Fibroblast of lung (primary cell): Measurements from ENCODE around the gene PROX2. TPM values are rescaled to one million over a fixed set of nuclear protein-coding genes. Genes with fewer than 3 reads are reported as not detected.

Experiments
- DNase-seq, 2 donors: peaks; one replicate each; pipeline versions ENCODE4 v3.0.0 to v3.0.0-alpha.2; 2010; ENCODE audit warnings: low read depth in 2 of 2
- H2AFZ ChIP-seq: 2 replicates; pipeline ENCODE4 v1.5.1; 2012; ENCODE audit warnings: low read length, control low read depth, inconsistent platforms
- H3K27ac ChIP-seq: 2 replicates; pipeline ENCODE4 v1.5.1; 2011; ENCODE audit warnings: low read length, control low read depth; ENCODE audit not compliant: insufficient read depth
- H3K27me3 ChIP-seq: 2 replicates; pipeline ENCODE4 v1.5.1; 2011; ENCODE audit warnings: mild to moderate bottlenecking, low read length; ENCODE audit not compliant: control insufficient read depth, insufficient read depth
- H3K36me3 ChIP-seq: 2 replicates; pipeline ENCODE4 v1.5.1; 2011; ENCODE audit warnings: low read length; ENCODE audit not compliant: control insufficient read depth, insufficient read depth
- H3K4me1 ChIP-seq: 2 replicates; pipeline ENCODE4 v1.5.1; 2011; ENCODE audit warnings: low read length; ENCODE audit not compliant: control insufficient read depth, insufficient read depth; ENCODE audit errors: extremely low read depth
- H3K4me2 ChIP-seq: 2 replicates; pipeline ENCODE4 v1.5.1; 2011; ENCODE audit warnings: low read length, control low read depth; ENCODE audit not compliant: insufficient read depth; ENCODE audit errors: extremely low read depth
- H3K4me3 ChIP-seq, 4 experiments: fragments of 200-600 bp in 1 of 4; sonication (generic) in 1 of 4; replicated peaks in 1 of 4; 2 replicates each; pipeline ENCODE4 v1.5.1; 2011 to 2016; ENCODE audit warnings: low read length in 4 of 4, low read depth in 3 of 4, mild to moderate bottlenecking in 3 of 4, control low read depth in 2 of 4, inconsistent platforms in 1 of 4, mixed read lengths in 1 of 4; ENCODE audit not compliant: insufficient read depth in 1 of 4; ENCODE audit errors: control extremely low read depth in 1 of 4
- H3K79me2 ChIP-seq: 2 replicates; pipeline ENCODE4 v1.5.1; 2012; ENCODE audit warnings: mild to moderate bottlenecking, low read length, inconsistent platforms; ENCODE audit not compliant: control insufficient read depth, insufficient read depth
- H3K9ac ChIP-seq: 2 replicates; pipeline ENCODE4 v1.5.1; 2011; ENCODE audit warnings: mild to moderate bottlenecking, low read length, control low read depth; ENCODE audit not compliant: insufficient read depth
- H3K9me3 ChIP-seq: 2 replicates; pipeline ENCODE4 v1.5.1; 2012; ENCODE audit warnings: low read depth, low read length; ENCODE audit not compliant: control insufficient read depth, insufficient read depth
- H4K20me1 ChIP-seq: 2 replicates; pipeline ENCODE4 v1.5.1; 2011; ENCODE audit warnings: low read length; ENCODE audit not compliant: control insufficient read depth, insufficient read depth; ENCODE audit errors: extremely low read depth
- EZH2 ChIP-seq: IDR thresholded peaks from 2 replicates; pipeline ENCODE4 v1.5.1; 2012; ENCODE audit warnings: low read length, control low read depth, mild to moderate bottlenecking; ENCODE audit errors: missing control alignments
- polyA plus RNA-seq, 2 donors: library from polyadenylated mRNA; depleted of rRNA in 1 of 2; stranded (reverse) in 1 of 2; unstranded in 1 of 2; fragments of >200 nt; gene quantifications; 2 replicates each; pipeline ENCODE4 v1.2.1, GENCODE V29; 2011 to 2012; ENCODE audit warnings: missing spikeins in 1 of 2
- total RNA-seq: library from RNA; depleted of rRNA; stranded (reverse); fragments of >200 nt; gene quantifications from 2 replicates; pipeline ENCODE4 v1.2.1, GENCODE V29; 2014
- TF ChIP-seq, protein P1 (sequence below), 2 donors: IDR thresholded peaks in 1 of 2; conservative IDR thresholded peaks in 1 of 2; 1 replicate in 1 of 2; 2 replicates in 1 of 2; pipeline ENCODE4 v1.5.1; 2011 to 2012; ENCODE audit warnings: low read length in 2 of 2, control low read depth in 1 of 2, inconsistent platforms in 1 of 2, low read depth in 1 of 2, mild to moderate bottlenecking in 1 of 2

Gene PROX2
- total and polyA plus RNA-seq, 2 donors (not counting 1 experiment from before 2014, with no cell fraction given), result 0.01 TPM; not detected in 1

DNA sequence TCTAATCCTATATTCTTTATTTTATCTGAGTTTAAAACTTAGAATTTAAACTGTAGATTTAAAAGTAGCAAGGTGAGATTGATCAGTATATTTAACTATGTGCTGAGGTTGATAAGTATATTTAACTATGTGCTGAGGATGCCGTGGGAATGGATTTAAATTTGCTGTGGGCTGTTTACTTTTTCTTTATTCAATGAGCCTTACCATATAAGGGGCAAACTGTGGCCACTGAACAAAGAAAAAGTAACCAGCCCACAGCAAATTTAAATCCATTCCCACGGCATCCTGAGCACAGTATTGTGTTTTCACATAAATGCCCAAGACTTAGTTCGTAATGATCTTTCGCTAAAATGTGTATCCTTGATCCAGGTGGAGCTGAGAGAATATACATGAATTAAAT is 43.1 kb downstream of the PROX2 start:
- H3K27me3 ChIP-seq, result no peaks in the 10 kb centered on the region
- no peaks in the 10 kb centered on the region for H4K20me1 ChIP-seq
- H3K27ac ChIP-seq, result no peak overlapping the region
- H2AFZ ChIP-seq, result no peak overlapping the region
- DNase-seq, result no peak
- peaks cover 18% of the 10 kb centered on the region for H3K4me1 ChIP-seq
- no peaks in the 10 kb centered on the region for H3K79me2 ChIP-seq
- H3K36me3 ChIP-seq, result peaks cover 4% of the 10 kb centered on the region
- TF ChIP-seq EZH2, result no peak
- TF ChIP-seq, protein P1, sequence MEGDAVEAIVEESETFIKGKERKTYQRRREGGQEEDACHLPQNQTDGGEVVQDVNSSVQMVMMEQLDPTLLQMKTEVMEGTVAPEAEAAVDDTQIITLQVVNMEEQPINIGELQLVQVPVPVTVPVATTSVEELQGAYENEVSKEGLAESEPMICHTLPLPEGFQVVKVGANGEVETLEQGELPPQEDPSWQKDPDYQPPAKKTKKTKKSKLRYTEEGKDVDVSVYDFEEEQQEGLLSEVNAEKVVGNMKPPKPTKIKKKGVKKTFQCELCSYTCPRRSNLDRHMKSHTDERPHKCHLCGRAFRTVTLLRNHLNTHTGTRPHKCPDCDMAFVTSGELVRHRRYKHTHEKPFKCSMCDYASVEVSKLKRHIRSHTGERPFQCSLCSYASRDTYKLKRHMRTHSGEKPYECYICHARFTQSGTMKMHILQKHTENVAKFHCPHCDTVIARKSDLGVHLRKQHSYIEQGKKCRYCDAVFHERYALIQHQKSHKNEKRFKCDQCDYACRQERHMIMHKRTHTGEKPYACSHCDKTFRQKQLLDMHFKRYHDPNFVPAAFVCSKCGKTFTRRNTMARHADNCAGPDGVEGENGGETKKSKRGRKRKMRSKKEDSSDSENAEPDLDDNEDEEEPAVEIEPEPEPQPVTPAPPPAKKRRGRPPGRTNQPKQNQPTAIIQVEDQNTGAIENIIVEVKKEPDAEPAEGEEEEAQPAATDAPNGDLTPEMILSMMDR (conservative IDR thresholded peaks at IDR 0.05 in 1 of 2, IDR thresholded peaks at IDR 0.05 in 1 of 2; ENCODE audit: low read depth in 1 of 2, low read length in 2 of 2), result no peak
- H3K9me3 ChIP-seq, result no peaks in the 10 kb centered on the region
- no peak overlapping the region for H3K4me3 ChIP-seq
- H3K4me2 ChIP-seq, result no peak overlapping the region
- H3K9ac ChIP-seq, result no peak overlapping the region

GRCh38 chr14:74829251-74829650 is 46.7 kb downstream of the PROX2 start:
- H3K27me3 ChIP-seq, result no peaks in the 10 kb centered on the region
- H3K9me3 ChIP-seq, result no peaks in the 10 kb centered on the region
- peaks cover 5% of the 10 kb centered on the region for H3K4me1 ChIP-seq
- H3K4me2 ChIP-seq, result no peak overlapping the region
- DNase-seq, result no peak
- no peak overlapping the region for H2AFZ ChIP-seq
- no peak overlapping the region for H3K4me3 ChIP-seq
- no peak for TF ChIP-seq EZH2
- TF ChIP-seq, protein P1 (conservative IDR thresholded peaks at IDR 0.05 in 1 of 2, IDR thresholded peaks at IDR 0.05 in 1 of 2; ENCODE audit: low read depth in 1 of 2, low read length in 2 of 2), result no peak
- H3K9ac ChIP-seq, result no peak overlapping the region
- no peaks in the 10 kb centered on the region for H4K20me1 ChIP-seq
- H3K36me3 ChIP-seq, result peaks cover 4% of the 10 kb centered on the region
- H3K79me2 ChIP-seq, result no peaks in the 10 kb centered on the region
- H3K27ac ChIP-seq, result peak overlapping the region; percentile 26

DNA sequence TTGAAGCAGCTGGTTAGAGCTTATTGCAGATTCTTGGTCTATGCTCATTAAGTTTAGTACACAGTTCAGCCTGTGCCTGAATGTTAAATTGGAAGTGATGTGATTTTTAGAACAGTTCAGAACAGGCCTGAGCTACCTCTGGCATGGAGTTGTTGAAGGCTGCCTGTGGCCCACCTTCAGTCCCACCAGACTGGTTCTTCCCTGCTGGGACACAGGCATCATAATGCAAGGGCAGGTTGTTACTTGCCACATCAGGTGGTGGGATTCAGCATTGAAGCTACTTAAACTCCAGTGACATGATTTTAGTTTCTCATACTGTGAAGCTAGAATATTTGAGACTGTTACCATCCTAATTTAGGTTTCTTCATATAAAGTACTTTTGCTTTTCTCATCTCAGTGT is 49.4 kb downstream of the PROX2 start:
- Histone ChIP-seq H3K9ac (no peak overlapping the region), H3K9me3 (no peaks in the 10 kb centered on the region), H3K4me2 (no peak overlapping the region), H3K27ac (no peak overlapping the region), H3K79me2 (no peaks in the 10 kb centered on the region), H2AFZ (no peak overlapping the region), H4K20me1 (no peaks in the 10 kb centered on the region), H3K4me1 (peaks cover 5% of the 10 kb centered on the region), H3K36me3 (peaks cover 4% of the 10 kb centered on the region), H3K4me3 (no peak overlapping the region), H3K27me3 (no peaks in the 10 kb centered on the region)
- TF ChIP-seq, protein P1 (conservative IDR thresholded peaks at IDR 0.05 in 1 of 2, IDR thresholded peaks at IDR 0.05 in 1 of 2; ENCODE audit: low read depth in 1 of 2, low read length in 2 of 2), result no peak
- TF ChIP-seq EZH2, result no peak
- DNase-seq, result no peak

Other genes starting within 250 kb of the PROX2 start
- 23.4 and 28.2 TPM in 2 replicates for gene AREL1, start 163.1 kb downstream of the PROX2 start, total RNA-seq
- gene AREL1, start 163.1 kb downstream of the PROX2 start, polyA plus RNA-seq, result 36.5 and 40.8 TPM in 2 replicates
- 26.7 and 29.2 TPM in 2 replicates for gene FCF1, start 163.0 kb downstream of the PROX2 start, total RNA-seq
- gene FCF1, start 163.0 kb downstream of the PROX2 start, polyA plus RNA-seq, result 57.8 and 67.2 TPM in 2 replicates
- gene YLPM1, start 112.8 kb downstream of the PROX2 start, total RNA-seq, result 26.5 and 31.9 TPM in 2 replicates
- 9.7 and 13.6 TPM in 2 replicates for gene YLPM1, start 112.8 kb downstream of the PROX2 start, polyA plus RNA-seq
- gene DLST, start 5.8 kb upstream of the PROX2 start, total RNA-seq, result 47.0 and 95.3 TPM in 2 replicates
- gene DLST, start 5.8 kb upstream of the PROX2 start, polyA plus RNA-seq, result 214 and 236 TPM in 2 replicates
- gene RPS6KL1, start 47.1 kb upstream of the PROX2 start, total RNA-seq, result 0.26 and 1.2 TPM in 2 replicates
- gene RPS6KL1, start 47.1 kb upstream of the PROX2 start, polyA plus RNA-seq, result 0.52 and 1.4 TPM in 2 replicates
- 4.6 and 7.6 TPM in 2 replicates for gene PGF, start 79.5 kb upstream of the PROX2 start, total RNA-seq
- 0.84 and 1.1 TPM in 2 replicates for gene PGF, start 79.5 kb upstream of the PROX2 start, polyA plus RNA-seq
- 30.2 and 34.2 TPM in 2 replicates for gene EIF2B2, start 126.8 kb upstream of the PROX2 start, total RNA-seq
- gene EIF2B2, start 126.8 kb upstream of the PROX2 start, polyA plus RNA-seq, result 83.6 and 120 TPM in 2 replicates
- gene MLH3, start 175.3 kb upstream of the PROX2 start, total RNA-seq, result 37.5 and 53.8 TPM in 2 replicates
- 9.5 and 12.2 TPM in 2 replicates for gene MLH3, start 175.3 kb upstream of the PROX2 start, polyA plus RNA-seq
- 7.4 and 14.5 TPM in 2 replicates for gene ACYP1, start 187.9 kb upstream of the PROX2 start, total RNA-seq
- gene ACYP1, start 187.9 kb upstream of the PROX2 start, polyA plus RNA-seq, result 13.7 and 18.7 TPM in 2 replicates
- 1.5 and 1.8 TPM in 2 replicates for gene ZC2HC1C, start 193.5 kb upstream of the PROX2 start, total RNA-seq
- gene ZC2HC1C, start 193.5 kb upstream of the PROX2 start, polyA plus RNA-seq, result 0.88 and 0.90 TPM in 2 replicates